NCI-H146 treated with DMSO at 0.1 percent for 48 hours (cell line): Measurements from ENCODE around the gene GPX7.

Experiments
- DNase-seq: peaks from one replicate; lab custom pipeline; 2025; ENCODE audit not compliant: unreplicated experiment; lab: John Stamatoyannopoulos, UW

Gene GPX7

DNA sequence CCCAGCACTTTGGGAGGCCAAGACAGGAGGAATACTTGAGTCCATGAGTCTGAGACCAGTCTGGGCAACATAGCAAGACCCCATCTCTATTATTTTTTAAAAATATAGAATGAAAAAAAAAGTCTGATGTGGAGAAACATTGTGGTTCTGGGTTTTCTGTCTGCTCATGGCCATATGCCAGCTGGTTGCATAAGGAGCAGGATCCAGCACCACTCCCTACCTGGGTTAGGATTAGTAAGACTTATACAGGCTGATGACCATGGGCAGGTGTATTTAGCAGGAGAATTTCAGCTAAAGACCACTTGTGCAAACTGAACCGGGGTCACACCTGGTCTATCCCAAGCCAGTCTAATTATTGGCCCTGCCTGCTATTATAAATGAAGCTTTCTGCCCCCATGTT is 16.7 kb upstream of the GPX7 start:
- no peak for DNase-seq

- DNase-seq, result no peak
Observed at GRCh38 chr1:52588027-52588426, 14.1 kb upstream of the GPX7 start.

DNA sequence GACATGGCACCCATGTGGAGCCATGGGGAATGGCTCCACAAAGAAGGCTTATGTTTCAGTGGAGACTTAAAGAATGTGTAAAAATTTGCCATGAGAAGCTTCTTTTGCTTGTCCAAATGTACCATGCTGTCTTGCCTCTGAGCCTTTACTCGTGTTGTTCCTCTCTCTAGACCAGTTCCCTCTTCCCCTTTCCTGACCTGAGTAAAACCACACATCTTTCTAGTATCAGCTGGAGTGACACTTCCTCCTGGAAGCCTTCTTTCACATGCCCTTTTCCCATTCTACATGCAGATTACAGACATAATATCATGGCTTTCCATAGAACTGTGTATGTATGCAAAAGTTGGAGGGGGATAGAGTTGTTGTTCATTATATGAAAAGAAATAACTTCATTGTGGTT is 13.6 kb upstream of the GPX7 start:
- DNase-seq, result no peak

- DNase-seq, result peak; percentile 32
Observed at GRCh38 chr1:52590266-52590665, 11.9 kb upstream of the GPX7 start.

DNA sequence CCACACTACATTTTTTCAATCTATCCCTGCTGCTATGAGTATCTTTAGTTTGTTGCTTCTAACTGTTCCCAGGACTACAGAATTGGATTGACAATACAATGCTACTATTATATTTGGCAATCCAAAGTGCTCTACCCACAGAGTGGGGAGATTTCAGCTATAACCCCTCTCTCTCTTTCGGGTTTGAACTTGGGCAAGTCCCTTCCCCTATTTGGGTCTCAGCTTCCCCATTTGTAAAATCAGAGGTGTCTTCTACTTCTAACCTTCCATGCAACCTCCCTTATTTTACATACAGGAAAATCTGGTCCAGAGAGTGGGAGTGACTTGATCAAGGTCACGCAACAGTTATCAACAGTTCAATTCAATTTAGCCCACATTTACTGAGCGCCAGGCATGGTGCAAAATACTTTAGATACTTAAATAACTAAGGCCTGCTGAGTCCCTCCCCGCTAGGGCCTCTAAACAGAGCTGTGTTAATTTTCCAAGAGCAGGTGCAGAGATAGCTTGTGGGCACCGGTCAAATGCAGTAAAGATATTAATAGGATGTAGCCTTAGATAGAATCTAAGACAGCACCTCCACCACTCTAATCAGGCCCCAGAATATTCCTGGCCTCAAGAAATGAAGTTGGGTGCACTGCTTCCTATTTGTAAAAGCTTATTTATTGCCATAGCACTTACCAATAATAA is 9.4 kb upstream of the GPX7 start:
- peak; percentile 29 for DNase-seq

GRCh38 chr1:52593495-52593894 is 8.7 kb upstream of the GPX7 start:
- DNase-seq, result no peak

DNA sequence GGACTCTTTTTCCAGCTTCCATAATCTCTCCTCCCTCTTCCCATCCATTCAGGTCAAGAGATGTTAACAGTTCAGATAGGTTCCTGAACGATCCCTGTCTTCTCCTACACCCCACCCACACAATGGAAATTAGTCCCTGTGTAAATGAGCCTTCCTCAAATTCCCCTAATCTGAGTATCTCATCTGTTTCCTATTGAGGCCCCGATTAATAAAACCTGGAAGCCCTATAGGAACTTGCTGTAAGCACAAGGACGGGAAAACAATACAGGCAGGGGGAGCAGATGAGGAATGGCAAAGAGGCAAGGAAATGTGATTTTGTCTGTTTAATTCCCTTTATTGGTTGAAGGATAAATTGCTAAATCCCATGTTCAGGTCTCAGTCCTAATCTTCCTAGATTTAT is 7.1 kb upstream of the GPX7 start:
- no peak for DNase-seq

DNA sequence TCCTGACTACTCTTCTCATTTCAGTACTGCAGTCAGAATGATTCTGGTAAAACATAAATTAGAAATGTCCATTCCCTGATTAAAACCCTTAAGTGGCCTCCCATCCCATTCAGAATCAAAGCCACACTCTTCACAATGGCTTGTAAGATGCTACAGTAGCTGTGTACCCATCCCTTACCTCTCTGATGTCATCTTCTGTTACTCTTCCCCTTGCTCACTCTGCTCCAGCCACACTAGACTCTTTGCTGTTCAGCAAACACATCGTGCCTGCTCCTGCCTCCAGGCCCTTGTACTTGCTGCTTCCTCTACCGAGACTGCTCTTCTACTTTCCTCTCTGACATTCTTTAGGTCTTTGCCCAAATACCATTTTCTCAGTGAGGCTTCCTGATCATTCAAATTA is 4.3 kb upstream of the GPX7 start:
- no peak for DNase-seq

DNA sequence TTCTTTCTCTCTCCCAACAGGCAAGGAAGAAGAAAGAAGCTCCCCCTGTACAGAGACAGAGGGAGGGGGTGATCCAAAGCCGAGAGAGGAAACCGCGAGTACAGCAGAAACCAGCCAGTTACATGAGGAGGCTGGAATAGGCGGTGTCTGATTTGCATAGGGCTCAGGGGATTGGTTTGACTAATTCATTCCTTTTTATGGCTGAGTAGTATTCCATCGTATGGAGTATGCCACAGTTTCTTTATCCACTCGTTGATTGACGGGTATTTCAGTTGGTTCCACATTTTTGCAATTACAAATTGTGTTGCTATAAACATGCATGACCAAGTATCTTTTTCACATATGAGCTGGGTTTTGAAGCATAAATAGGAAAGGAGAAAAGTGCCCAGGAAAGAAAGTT is 3.4 kb upstream of the GPX7 start:
- DNase-seq, result no peak

GRCh38 chr1:52599236-52599635 is 2.9 kb upstream of the GPX7 start:
- DNase-seq, result no peak

DNA sequence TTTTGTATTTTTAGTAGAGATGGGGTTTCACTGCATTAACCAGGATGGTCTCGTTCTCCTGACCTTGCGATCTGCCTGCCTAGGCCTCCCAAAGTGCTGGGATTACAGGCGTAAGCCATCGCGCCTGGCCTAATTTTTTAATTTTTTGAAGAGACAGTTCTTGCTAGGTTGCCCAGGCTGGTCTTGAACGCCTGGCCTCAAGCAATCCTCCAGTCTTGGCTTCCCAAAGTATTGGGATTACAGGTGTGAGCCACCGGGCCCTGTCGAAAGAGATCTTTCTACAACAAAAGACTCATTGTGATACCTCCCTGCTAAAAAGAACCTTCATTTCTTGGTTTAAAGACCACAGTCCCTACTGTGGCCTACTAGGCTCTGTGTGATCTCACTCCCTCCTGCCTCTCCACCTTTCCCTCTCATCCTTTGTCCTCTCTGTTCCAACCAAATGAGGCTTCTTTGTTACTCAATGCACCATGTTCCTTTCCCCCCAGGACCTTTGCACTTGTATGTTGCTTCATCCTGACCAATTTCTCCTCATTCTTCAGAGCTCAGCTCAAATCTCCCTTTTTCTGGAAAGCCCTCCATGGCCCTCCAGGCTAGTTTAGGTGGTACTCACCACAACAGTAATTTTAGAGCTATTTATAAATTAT is 1.5 kb upstream of the GPX7 start:
- DNase-seq, result no peak

DNA sequence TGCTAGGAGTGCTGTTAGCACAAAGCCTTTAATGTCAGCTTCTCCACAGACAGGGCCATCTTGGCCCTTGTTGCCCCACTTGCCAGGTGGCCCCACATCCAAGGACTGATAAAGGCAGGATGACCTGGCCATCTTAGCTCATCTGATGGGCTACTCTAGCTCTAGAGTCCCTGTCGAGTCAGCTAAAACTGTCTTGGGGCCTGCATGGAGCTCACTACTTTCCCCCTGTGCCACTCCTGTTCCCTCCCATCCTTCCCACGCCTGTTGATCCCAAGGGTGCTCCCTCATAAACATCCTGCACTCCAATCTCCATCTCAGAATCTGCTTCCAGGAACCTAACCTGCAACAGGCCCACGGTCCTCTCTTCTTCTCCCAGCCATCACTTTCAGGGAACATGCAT is 652 bp upstream of the GPX7 start:
- no peak for DNase-seq

DNA sequence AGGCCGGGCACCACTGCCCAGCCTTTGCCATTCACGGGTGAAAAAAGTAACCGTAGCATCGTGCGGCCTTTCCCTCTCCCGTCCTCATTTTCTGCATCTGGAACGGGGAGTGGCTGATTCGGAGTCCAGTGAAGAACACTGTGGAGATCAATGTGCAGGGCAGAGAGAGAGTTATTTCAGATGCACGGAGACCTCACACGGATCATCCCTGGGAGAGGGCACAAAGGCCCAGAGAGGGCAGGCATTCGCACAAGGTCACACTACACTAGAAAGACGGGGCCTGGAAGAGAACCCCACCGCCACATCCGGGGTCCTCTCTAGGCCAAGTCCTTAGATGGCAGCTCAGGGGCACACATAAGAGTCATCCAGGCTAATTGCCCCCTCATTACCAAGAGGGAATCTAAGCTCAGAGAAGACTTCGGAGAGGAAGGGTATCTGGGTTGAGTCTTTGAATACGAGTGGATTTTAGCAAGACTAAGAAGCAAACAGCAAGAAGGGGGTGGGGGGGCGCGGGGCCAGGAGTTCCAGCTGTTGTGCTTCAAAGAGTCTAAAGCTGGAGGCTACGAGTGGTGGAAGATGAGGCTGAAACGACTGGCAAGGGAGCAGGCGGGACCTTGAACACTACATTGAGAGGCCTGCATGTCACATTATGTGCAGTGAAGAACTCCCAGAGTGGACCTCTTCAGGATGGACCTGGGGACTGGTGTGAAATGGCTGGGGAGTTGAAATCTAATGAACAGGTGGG is 857 bp downstream of the GPX7 start:
- no peak for DNase-seq

GRCh38 chr1:52603630-52604029 is 1.5 kb downstream of the GPX7 start:
- DNase-seq, result no peak

- no peak for DNase-seq
Observed at GRCh38 chr1:52604063-52604770, 2.0 kb downstream of the GPX7 start.

DNA sequence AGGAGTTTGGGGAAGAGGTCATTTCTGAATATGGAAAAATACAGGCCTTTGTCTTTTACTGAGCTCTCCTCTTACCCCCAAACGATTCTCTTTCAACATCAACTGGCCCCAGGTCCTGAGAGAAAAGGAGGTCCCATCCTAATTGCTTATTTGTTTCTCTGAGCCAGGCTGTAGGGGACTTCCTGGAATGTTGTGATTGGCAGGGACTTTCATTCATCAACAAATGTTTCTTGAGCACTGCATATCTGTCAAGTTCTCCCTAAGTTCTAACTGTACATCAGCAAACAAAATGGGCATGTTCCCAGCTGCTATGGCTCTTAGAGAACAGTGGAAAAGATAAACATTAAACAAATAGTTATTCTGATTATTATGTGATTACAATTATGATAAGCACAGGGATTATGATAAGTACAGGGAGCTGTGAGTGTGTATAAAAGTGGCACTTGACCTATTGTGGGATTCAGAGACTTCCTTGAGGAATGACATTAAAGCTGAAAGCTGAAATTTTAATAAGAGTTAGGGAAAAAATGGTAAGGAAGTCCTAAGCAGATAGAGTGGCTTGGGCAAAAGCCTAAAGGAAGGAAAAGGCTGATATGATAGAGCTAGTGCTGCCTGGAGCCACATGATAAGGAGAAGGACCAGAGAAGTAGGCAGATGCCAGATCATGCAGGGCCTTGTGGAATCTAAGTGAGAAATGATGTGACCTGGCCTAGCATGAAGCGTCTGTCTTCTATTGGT is 11.6 kb downstream of the GPX7 start:
- no peak for DNase-seq

- no peak for DNase-seq
Observed at GRCh38 chr1:52614671-52615070, 12.5 kb downstream of the GPX7 start.

DNA sequence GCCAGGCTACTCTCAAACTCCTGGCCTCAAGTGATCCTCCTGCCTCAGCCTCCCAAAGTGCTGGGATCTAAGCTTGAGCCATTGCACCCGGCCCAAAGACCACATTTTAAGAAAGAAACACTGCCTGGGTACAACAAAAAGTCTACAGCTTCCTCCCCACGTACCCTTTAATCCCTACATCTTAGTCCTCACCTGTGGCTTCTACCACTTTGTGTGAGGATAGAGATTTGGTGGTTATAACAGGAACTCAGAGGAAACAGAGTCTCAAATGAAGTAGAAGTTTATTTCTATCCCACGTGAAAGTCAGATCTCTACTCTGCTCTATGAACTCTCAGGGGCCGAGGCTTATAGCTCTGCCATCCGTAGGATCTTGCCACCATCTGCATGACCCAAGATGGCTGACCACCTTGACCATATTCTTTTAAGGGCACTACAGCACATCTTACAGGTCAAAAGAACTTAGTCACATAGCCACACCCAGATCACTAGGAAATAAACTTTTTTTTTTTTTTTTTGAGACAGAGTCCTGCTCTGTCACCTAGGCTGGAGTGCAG is 13.4 kb downstream of the GPX7 start:
- no peak for DNase-seq

GRCh38 chr1:52621950-52622349 is 19.8 kb downstream of the GPX7 start:
- no peak for DNase-seq

- no peak for DNase-seq
Observed at GRCh38 chr1:52623812-52624211, 21.6 kb downstream of the GPX7 start.

GRCh38 chr1:52627028-52627427 is 24.9 kb downstream of the GPX7 start:
- no peak for DNase-seq
